Sigmoid colon (tissue), 4 donors: ENCODE data around the gene DYNC1H1.

ENCODE experiments used
- POLR2AphosphoS5 ChIP-seq, 4 donors: sonication (generic); formaldehyde crosslinking; IDR thresholded peaks; one replicate each; pipeline ENCODE4 v1.6.1; 2017; ENCODE audit warnings: antibody characterized with exemption in 4 of 4
- TF ChIP-seq, protein P1 (sequence below), 4 experiments: fragments of 450-650 bp in 3 of 4; fragments of 200-600 bp in 1 of 4; IDR thresholded peaks; one replicate each; pipeline ENCODE4 v1.5.1; 2016 to 2019; ENCODE audit warnings: antibody characterized with exemption in 4 of 4, mild to moderate bottlenecking in 3 of 4, moderate library complexity in 2 of 4

GRCh38 chr14:102029956-102030355, 65.6 kb downstream of the DYNC1H1 start:
- TF ChIP-seq, protein P1, sequence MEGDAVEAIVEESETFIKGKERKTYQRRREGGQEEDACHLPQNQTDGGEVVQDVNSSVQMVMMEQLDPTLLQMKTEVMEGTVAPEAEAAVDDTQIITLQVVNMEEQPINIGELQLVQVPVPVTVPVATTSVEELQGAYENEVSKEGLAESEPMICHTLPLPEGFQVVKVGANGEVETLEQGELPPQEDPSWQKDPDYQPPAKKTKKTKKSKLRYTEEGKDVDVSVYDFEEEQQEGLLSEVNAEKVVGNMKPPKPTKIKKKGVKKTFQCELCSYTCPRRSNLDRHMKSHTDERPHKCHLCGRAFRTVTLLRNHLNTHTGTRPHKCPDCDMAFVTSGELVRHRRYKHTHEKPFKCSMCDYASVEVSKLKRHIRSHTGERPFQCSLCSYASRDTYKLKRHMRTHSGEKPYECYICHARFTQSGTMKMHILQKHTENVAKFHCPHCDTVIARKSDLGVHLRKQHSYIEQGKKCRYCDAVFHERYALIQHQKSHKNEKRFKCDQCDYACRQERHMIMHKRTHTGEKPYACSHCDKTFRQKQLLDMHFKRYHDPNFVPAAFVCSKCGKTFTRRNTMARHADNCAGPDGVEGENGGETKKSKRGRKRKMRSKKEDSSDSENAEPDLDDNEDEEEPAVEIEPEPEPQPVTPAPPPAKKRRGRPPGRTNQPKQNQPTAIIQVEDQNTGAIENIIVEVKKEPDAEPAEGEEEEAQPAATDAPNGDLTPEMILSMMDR (IDR thresholded peaks at IDR 0.05) = no peak
- no peak for TF ChIP-seq POLR2AphosphoS5 (IDR thresholded peaks at IDR 0.05)
